K562 (cell line): Measurements from ENCODE around the gene LHX3. TPM values are rescaled to one million over a fixed set of nuclear protein-coding genes. Genes with fewer than 3 reads are reported as not detected.

Source experiments
- BCOR ChIP-seq: fragments of 450-650 bp; IDR thresholded peaks from 2 replicates; pipeline ENCODE4 v1.6.1; 2016
- CBX8 ChIP-seq: fragments of 200-600 bp; sonication (generic); IDR thresholded peaks from 2 replicates; pipeline ENCODE4 v1.6.1; 2012; ENCODE audit warnings: borderline replicate concordance, mixed run types, low read depth, mild to moderate bottlenecking, moderate library complexity, mixed read lengths, low read length, control low read depth, inconsistent platforms; ENCODE audit not compliant: poor library complexity, severe bottlenecking; ENCODE audit errors: extremely low read depth
- EP300 ChIP-seq: IDR thresholded peaks from 2 replicates; pipeline ENCODE4 v1.6.1; 2012; ENCODE audit warnings: low read length, improper control_type of control experiment
- HDAC8 ChIP-seq: fragments of 450-650 bp; IDR thresholded peaks from 2 replicates; pipeline ENCODE4 v1.6.1; 2016; ENCODE audit warnings: mild to moderate bottlenecking, missing genetic modification characterization, moderate library complexity, missing compliant biosample characterization
- HLTF ChIP-seq: fragments of 450-650 bp; IDR thresholded peaks from 2 replicates; pipeline ENCODE4 v1.6.1; 2016
- MLLT1 ChIP-seq, 2 experiments: fragments of 450-650 bp; IDR thresholded peaks; 2 replicates each; pipeline ENCODE4 v1.6.1; 2016
- MYBL2 ChIP-seq, 2 experiments: fragments of 450-650 bp in 1 of 2; sonication (generic) in 1 of 2; formaldehyde crosslinking in 1 of 2; IDR thresholded peaks; 2 replicates each; pipeline versions ENCODE4 v1.6.1 to v1.8.1; 2017 to 2022; ENCODE audit warnings: borderline replicate concordance in 1 of 2, inconsistent platforms in 1 of 2, low read depth in 1 of 2, mild to moderate bottlenecking in 1 of 2, missing genetic modification reagents in 1 of 2, moderate library complexity in 1 of 2
- PRPF4 ChIP-seq: fragments of 200-400 bp; formaldehyde crosslinking; IDR thresholded peaks from one replicate; pipeline ENCODE4 v1.6.1; 2017; ENCODE audit warnings: low read length, low read depth, mild to moderate bottlenecking; ENCODE audit not compliant: insufficient read depth, poor library complexity, severe bottlenecking
- RBM14 ChIP-seq: fragments of 200-400 bp; formaldehyde crosslinking; IDR thresholded peaks from 2 replicates; pipeline ENCODE4 v1.6.1; 2018; ENCODE audit warnings: low read depth, mild to moderate bottlenecking, low read length, moderate library complexity, borderline replicate concordance; ENCODE audit not compliant: insufficient read depth
- RBM34 ChIP-seq: fragments of 200-400 bp; formaldehyde crosslinking; IDR thresholded peaks from 2 replicates; pipeline ENCODE4 v1.6.1; 2018; ENCODE audit warnings: low read length, borderline replicate concordance; ENCODE audit not compliant: insufficient read depth
- SP1 ChIP-seq: sonication (generic); formaldehyde crosslinking; IDR thresholded peaks from 2 replicates; pipeline ENCODE4 v1.8.1; 2022; ENCODE audit warnings: mild to moderate bottlenecking, missing genetic modification reagents
- ZNF124 ChIP-seq: sonication (generic); formaldehyde crosslinking; IDR thresholded peaks from 2 replicates; pipeline ENCODE4 v1.8.1; 2022; ENCODE audit warnings: missing genetic modification reagents
- ZNF143 ChIP-seq: sonication (generic); formaldehyde crosslinking; IDR thresholded peaks from 2 replicates; pipeline ENCODE4 v1.9.0; 2022; ENCODE audit warnings: mild to moderate bottlenecking, missing genetic modification reagents
- ZNF584 ChIP-seq: fragments of 200-800 bp; sonication (Bioruptor generic); IDR thresholded peaks from 2 replicates; pipeline ENCODE4 v1.6.1; 2016; ENCODE audit warnings: low read depth, mild to moderate bottlenecking, missing genetic modification characterization, missing compliant biosample characterization
- polyA plus RNA-seq, 8 experiments: library from polyadenylated mRNA; depleted of rRNA in 4 of 8; stranded (reverse) in 5 of 8; unstranded in 3 of 8; fragments of >200 nt; fragmentation: Nextera tagmentation in 2 of 8; fragmentation: Illumina TruSeq in 1 of 8; extraction: Ambion mirVana in 2 of 8; extraction: Trizol in 1 of 8; gene quantifications; 2 replicates each; pipeline versions ENCODE4 v1.2.1 to v1.2.3, GENCODE V29; 2011 to 2014; ENCODE audit warnings: inconsistent platforms in 1 of 8, missing spikeins in 1 of 8
- total RNA-seq, 7 experiments: library from RNA; depleted of rRNA in 6 of 7; stranded (reverse); fragments of >200 nt in 6 of 7; fragmentation: Illumina TruSeq in 2 of 7; extraction: Trizol in 2 of 7; gene quantifications; 2 replicates each; pipeline versions ENCODE4 v1.2.1 to v1.2.3, GENCODE V29; 2011 to 2021; ENCODE audit warnings: low replicate concordance in 1 of 7
- TF ChIP-seq, protein P1 (sequence below): sonication (generic); formaldehyde crosslinking; IDR thresholded peaks from 2 replicates; pipeline ENCODE4 v1.9.0; 2022; ENCODE audit warnings: mild to moderate bottlenecking, missing genetic modification reagents
- TF ChIP-seq, protein P2 (sequence below): fragments of 200-800 bp; sonication (Bioruptor generic); IDR thresholded peaks from 2 replicates; pipeline ENCODE4 v1.6.1; 2017; ENCODE audit warnings: missing genetic modification characterization, missing compliant biosample characterization
- TF ChIP-seq, protein P3 (sequence below): sonication (generic); formaldehyde crosslinking; IDR thresholded peaks from 2 replicates; pipeline ENCODE4 v1.8.0; 2022; ENCODE audit warnings: missing genetic modification reagents, mild to moderate bottlenecking, borderline replicate concordance
- TF ChIP-seq, protein P4 (sequence below): fragments of 200-400 bp; formaldehyde crosslinking; IDR thresholded peaks from 2 replicates; pipeline ENCODE4 v1.6.1; 2017; ENCODE audit warnings: mild to moderate bottlenecking, low read depth, low read length, moderate library complexity

LHX3 gene
- total and polyA plus RNA-seq, 9 of the 15 experiments (the other 6 are each of a cell fraction or from before 2014, with no cell fraction given) = 0.09 TPM; not detected in 8

DNA sequence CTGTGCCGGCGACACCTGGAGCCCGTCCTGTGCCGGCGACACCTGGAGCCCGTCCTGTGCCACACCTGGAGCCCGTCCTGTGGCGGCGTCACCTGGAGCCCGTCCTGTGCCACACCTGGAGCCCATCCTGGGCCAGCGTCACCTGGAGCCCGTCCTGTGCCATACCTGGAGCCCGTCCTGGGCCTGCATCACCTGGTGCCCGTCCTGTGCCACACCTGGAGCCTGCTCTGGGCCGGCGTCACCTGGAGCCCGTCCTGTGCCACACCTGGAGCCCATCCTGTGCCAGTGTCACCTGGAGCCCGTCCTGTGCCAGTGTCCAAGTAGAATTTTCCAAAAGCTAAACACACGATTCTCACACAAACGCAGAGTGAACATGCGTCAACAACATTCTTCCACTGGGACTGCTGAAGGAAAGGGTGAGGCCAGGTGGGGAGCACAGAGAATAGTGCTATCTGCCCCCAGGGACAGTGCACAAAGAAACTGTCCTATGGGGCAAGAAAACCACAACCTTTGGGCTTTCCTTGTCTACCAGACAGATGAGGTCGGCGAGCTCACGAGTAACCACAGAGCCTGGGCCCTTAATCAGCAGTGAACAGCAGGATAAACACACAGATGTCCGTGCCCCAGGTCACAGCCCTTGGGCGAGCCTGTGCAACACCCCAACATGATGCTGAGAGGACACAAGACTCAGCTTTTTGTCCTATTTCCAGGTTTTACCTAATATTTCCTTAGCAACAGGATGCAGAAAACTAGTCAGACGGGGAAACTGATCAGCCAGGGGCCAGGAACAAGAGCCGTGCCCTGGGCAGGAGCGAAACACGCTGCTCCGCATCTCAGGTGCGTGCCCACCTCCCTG is 32.8 kb upstream of the LHX3 start (continued):
- TF ChIP-seq, protein P1, sequence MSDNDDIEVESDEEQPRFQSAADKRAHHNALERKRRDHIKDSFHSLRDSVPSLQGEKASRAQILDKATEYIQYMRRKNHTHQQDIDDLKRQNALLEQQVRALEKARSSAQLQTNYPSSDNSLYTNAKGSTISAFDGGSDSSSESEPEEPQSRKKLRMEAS (CRISPR knock-in tag) = peak; percentile 83
- TF ChIP-seq BCOR (peak; percentile 71), ZNF124 (CRISPR knock-in tag) (no peak), HLTF (no peak), MYBL2 (IDR thresholded peaks at IDR 0.05; ENCODE audit: low read depth) (no peak), MYBL2 (CRISPR knock-in tag; IDR thresholded peaks at IDR 0.05; ENCODE audit: borderline replicate concordance) (no peak), HDAC8 (no peak), SP1 (CRISPR knock-in tag) (peak; percentile 75), ZNF584 (CRISPR knock-in tag) (no peak), ZNF143 (CRISPR knock-in tag) (no peak), MLLT1 (IDR thresholded peaks at IDR 0.05) (peak in 1 of 2 experiments; percentile 94; a peak in 2 of 4 replicates), EP300 (peak; percentile 50; the same call in 1 of the 2 replicates), RBM34 (no peak), PRPF4 (no peak), RBM14 (no peak), CBX8 (no peak)
- TF ChIP-seq, protein P2, sequence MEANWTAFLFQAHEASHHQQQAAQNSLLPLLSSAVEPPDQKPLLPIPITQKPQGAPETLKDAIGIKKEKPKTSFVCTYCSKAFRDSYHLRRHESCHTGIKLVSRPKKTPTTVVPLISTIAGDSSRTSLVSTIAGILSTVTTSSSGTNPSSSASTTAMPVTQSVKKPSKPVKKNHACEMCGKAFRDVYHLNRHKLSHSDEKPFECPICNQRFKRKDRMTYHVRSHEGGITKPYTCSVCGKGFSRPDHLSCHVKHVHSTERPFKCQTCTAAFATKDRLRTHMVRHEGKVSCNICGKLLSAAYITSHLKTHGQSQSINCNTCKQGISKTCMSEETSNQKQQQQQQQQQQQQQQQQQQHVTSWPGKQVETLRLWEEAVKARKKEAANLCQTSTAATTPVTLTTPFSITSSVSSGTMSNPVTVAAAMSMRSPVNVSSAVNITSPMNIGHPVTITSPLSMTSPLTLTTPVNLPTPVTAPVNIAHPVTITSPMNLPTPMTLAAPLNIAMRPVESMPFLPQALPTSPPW = peak; percentile 71
- TF ChIP-seq, protein P3, sequence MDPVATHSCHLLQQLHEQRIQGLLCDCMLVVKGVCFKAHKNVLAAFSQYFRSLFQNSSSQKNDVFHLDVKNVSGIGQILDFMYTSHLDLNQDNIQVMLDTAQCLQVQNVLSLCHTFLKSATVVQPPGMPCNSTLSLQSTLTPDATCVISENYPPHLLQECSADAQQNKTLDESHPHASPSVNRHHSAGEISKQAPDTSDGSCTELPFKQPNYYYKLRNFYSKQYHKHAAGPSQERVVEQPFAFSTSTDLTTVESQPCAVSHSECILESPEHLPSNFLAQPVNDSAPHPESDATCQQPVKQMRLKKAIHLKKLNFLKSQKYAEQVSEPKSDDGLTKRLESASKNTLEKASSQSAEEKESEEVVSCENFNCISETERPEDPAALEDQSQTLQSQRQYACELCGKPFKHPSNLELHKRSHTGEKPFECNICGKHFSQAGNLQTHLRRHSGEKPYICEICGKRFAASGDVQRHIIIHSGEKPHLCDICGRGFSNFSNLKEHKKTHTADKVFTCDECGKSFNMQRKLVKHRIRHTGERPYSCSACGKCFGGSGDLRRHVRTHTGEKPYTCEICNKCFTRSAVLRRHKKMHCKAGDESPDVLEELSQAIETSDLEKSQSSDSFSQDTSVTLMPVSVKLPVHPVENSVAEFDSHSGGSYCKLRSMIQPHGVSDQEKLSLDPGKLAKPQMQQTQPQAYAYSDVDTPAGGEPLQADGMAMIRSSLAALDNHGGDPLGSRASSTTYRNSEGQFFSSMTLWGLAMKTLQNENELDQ (CRISPR knock-in tag) = no peak
- TF ChIP-seq, protein P4, sequence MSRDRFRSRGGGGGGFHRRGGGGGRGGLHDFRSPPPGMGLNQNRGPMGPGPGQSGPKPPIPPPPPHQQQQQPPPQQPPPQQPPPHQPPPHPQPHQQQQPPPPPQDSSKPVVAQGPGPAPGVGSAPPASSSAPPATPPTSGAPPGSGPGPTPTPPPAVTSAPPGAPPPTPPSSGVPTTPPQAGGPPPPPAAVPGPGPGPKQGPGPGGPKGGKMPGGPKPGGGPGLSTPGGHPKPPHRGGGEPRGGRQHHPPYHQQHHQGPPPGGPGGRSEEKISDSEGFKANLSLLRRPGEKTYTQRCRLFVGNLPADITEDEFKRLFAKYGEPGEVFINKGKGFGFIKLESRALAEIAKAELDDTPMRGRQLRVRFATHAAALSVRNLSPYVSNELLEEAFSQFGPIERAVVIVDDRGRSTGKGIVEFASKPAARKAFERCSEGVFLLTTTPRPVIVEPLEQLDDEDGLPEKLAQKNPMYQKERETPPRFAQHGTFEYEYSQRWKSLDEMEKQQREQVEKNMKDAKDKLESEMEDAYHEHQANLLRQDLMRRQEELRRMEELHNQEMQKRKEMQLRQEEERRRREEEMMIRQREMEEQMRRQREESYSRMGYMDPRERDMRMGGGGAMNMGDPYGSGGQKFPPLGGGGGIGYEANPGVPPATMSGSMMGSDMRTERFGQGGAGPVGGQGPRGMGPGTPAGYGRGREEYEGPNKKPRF = no peak
